ENCODE data around the gene SKP2.

The SKP2 gene

DNA sequence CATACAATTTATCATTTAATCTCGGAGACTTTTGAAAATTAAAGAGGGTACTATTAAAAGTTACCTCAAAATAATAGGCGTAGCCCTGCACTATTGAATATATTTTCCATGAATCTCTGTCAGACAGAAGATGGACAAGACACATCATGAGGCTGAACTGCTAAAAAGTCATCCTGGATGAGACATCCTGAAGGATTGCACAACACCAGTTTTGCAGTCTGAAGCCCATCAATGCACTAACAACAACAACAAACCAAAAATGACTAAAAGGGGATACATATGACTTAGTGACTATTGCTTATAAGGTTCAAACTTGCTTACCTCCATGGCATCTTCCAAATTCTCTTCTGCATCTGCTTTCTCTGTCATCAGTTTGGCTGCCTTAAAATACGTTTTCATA is 15.9 kb upstream of the SKP2 start:
- no peak for DNase-seq (ENCODE audit: extremely low read depth, low read depth)
- TF ChIP-seq, protein P1, sequence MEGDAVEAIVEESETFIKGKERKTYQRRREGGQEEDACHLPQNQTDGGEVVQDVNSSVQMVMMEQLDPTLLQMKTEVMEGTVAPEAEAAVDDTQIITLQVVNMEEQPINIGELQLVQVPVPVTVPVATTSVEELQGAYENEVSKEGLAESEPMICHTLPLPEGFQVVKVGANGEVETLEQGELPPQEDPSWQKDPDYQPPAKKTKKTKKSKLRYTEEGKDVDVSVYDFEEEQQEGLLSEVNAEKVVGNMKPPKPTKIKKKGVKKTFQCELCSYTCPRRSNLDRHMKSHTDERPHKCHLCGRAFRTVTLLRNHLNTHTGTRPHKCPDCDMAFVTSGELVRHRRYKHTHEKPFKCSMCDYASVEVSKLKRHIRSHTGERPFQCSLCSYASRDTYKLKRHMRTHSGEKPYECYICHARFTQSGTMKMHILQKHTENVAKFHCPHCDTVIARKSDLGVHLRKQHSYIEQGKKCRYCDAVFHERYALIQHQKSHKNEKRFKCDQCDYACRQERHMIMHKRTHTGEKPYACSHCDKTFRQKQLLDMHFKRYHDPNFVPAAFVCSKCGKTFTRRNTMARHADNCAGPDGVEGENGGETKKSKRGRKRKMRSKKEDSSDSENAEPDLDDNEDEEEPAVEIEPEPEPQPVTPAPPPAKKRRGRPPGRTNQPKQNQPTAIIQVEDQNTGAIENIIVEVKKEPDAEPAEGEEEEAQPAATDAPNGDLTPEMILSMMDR (IDR thresholded peaks at IDR 0.05; ENCODE audit: low read depth, low read length), result no peak

DNA sequence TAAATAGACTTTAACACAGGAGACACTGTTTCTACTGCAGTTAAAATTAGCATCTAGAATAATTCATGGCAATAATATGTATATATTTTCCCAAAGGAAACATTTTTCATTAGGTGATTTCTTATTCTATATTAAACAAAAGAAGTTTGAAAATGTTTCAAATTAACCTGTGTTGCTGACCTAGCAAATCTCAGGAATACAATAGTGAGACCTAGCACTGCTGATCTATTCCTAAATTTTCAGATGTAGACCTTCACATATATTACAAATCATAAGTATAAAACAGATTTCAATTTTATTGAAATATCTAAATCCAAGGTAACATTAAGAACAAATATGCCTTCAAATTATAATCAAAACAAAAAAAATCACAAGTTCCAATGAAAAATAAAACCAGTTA is 15.3 kb upstream of the SKP2 start:
- TF ChIP-seq, protein P1 (IDR thresholded peaks at IDR 0.05; ENCODE audit: low read depth, low read length), result no peak
- no peak for DNase-seq (ENCODE audit: extremely low read depth, low read depth)

DNA sequence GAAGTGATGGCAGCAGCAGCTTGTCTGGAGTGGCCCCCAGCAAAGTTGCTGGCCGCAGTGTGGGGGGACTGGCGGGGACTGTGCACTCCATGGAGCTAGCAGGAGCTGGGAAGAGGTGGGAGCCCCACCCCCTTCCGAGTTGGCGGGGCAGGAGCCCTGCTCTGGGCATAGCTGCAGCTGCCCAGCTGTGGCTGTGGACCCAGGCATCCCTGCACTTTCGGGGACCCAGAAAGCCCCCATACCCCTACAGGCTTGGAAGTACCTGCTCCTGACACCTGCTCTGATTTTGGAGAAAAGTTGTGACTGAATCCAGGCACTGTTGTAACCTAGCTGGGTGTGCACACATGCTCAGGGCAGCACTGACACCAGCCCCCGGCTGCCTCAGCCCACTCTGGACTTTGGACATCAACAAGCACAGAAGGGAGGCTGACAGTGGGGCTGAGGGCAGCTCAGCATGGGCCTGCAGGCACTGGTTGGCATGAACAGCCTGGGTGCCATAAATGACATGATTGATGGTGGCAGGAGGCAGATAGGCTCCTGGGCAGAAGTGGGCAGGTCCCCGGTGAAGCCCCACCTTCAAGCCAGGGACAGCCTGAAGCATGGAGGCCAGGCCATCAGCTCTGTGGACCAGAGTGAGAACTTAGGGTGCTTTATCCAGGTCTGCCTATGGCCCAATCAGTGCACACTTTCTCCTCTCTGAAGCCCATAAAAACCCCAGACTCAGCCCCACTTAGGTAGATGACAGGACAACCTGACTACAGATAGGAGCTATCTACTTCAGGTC is 12.8 kb upstream of the SKP2 start:
- TF ChIP-seq, protein P1 (IDR thresholded peaks at IDR 0.05; ENCODE audit: low read depth, low read length), result no peak
- DNase-seq (ENCODE audit: extremely low read depth, low read depth), result no peak

DNA sequence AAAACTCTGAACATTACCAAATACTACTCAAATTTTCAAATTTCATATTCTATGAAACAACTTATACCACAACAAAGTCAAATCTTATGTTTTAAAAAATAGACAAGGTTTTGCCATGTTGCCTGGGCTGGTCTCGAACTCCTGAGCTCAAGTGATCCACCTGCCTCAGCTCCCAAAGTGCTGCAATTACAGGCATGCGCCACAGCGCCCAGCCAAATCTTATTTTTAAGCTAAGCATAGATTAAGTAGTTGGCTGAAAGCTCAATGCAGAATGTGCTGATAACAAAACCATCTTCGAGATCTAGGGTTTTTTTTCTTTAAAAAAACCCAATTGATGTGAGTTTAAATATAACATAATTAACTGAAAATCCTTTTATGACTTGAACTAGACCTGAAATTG is 6.6 kb upstream of the SKP2 start:
- no peak for DNase-seq (ENCODE audit: extremely low read depth, low read depth)
- TF ChIP-seq, protein P1 (IDR thresholded peaks at IDR 0.05; ENCODE audit: low read depth, low read length), result no peak

DNA sequence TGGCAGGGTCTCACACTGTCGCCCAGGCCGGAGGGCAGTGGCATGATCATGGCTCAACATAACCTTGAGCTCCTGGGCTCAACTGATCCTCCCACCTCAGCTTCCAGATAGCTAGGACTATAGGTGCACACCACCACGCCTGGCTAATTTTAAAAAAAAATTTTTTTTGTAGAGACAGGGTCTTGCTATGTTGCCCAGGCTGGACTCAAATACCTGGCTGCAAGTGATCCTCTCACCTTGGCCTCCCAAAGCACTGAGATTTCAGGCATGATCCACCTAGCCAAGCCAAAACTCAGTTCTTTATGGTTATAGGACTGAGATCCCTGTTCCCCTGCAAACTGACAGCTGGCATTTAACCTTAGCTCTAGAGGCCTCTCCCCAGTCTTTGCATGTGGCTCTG is 5.5 kb upstream of the SKP2 start:
- DNase-seq (ENCODE audit: extremely low read depth, low read depth), result no peak
- TF ChIP-seq, protein P1 (IDR thresholded peaks at IDR 0.05; ENCODE audit: low read depth, low read length), result no peak

DNA sequence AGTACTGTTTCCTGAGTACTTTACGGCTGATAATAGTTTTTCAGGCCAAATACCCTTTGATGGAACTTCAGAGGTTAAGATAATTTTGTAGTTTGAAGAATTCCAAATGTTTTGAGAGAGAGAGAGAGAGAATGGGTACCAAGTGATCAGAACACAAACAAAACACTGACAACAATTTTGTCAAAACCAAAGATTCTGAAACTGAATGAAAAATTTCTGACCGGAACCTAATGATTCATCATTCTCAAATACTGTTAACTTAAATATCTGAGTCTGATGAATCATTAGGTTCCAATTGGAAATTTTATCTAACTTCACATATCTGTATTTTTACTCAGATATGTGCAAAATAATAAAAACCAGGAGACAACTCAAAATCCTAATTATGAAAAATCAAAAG is 4.2 kb upstream of the SKP2 start:
- DNase-seq (ENCODE audit: extremely low read depth, low read depth), result no peak
- TF ChIP-seq, protein P1 (IDR thresholded peaks at IDR 0.05; ENCODE audit: low read depth, low read length), result no peak

DNA sequence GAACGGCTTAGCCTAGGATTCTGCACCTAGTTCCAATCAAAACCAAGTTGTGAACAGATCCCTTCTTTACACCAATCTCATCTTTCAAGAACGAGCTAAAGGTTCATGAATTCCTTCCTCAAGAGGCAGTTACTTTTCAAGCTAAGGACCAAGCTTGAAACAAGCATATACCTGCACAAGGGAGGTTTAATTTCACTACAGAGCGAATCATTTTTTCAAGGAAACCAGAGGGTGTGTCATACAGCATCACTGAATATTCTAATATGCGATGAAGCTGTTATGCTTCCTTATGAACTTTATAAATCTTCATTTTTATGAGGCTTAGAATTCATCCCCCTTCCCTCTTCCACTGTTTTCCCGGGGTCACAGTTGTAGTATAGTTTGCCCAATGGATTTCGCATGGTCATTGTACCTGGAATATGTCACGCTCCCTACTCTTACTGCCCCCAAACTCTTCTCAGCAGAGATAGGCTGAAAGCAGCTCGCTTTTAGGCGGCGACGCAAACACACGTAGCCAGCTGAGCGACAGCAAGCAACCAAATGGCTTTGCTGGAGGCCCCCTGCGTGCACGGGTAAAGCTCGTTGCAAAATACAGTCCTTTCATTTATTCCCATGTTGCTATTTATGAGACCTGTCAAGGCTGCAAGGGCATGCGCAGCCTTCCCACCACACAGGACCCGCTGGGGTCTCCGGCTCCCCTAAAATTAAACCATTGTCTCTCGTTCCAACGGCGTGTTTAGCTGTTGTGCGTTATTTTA is 1.1 kb upstream of the SKP2 start:
- TF ChIP-seq, protein P1 (IDR thresholded peaks at IDR 0.05; ENCODE audit: low read depth, low read length), result no peak; the same call in 1 of the 2 replicates
- no peak for DNase-seq (ENCODE audit: extremely low read depth, low read depth)
